IMR-90 (cell line): ENCODE measurements around the gene GABRB3. TPM values are rescaled to one million over a fixed set of nuclear protein-coding genes. Genes with fewer than 3 reads are reported as not detected.

Experiments
- ATAC-seq: fragments of 200-7000 bp; cut with Tn5 transposase; 2 replicates; pipeline ENCODE4 v1.9.1; 2020; ENCODE audit warnings: low read depth, mild to moderate bottlenecking, moderate library complexity
- BruUV-seq: library from RNA; stranded (reverse); fragments of 400-500 nt; replicated peaks from 2 replicates; lab custom pipeline; 2021; lab: Mats Ljungman, UMichigan
- CTCF ChIA-PET: fragments of 300-600 bp; formaldehyde crosslinking; extraction: SDS; loops from one replicate; lab custom pipeline; 2021; ENCODE audit warnings: antibody characterized with exemption; lab: Yijun Ruan, JAX
- POLR2A ChIA-PET: fragments of 300-600 bp; sonication (Branson Sonifier 250); formaldehyde crosslinking; loops from one replicate; lab custom pipeline; 2022; ENCODE audit warnings: antibody characterized with exemption; ENCODE audit not compliant: unreplicated experiment; lab: Charles Lee
- DNase-seq: peaks from one replicate; pipeline ENCODE4 v3.0.0; 2013
- H2AFZ ChIP-seq: replicated peaks from 2 replicates; pipeline ENCODE3; 2013; ENCODE audit warnings: low read length, mild to moderate bottlenecking; ENCODE audit not compliant: poor library complexity
- H2AK5ac ChIP-seq: 2 replicates; pipeline ENCODE4 v1.6.1; 2013; ENCODE audit warnings: low read depth, low read length, inconsistent platforms
- H2AK9ac ChIP-seq: replicated peaks from 2 replicates; pipeline ENCODE3; 2013; ENCODE audit warnings: mild to moderate bottlenecking, low read depth, low read length, moderate library complexity; ENCODE audit not compliant: poor library complexity
- H2BK120ac ChIP-seq: 2 replicates; pipeline ENCODE4 v1.6.1; 2013; ENCODE audit warnings: low read depth, low read length, inconsistent platforms
- H2BK15ac ChIP-seq: 3 replicates; pipeline ENCODE4 v1.6.1; 2013; ENCODE audit warnings: low read depth, low read length, inconsistent platforms
- H2BK20ac ChIP-seq: 2 replicates; pipeline ENCODE4 v1.6.1; 2013; ENCODE audit warnings: low read depth, mild to moderate bottlenecking, inconsistent platforms, low read length, moderate library complexity
- H2BK5ac ChIP-seq: 2 replicates; pipeline ENCODE4 v1.6.1; 2013; ENCODE audit warnings: mild to moderate bottlenecking, low read depth, low read length, inconsistent platforms; ENCODE audit not compliant: poor library complexity, severe bottlenecking
- H3K14ac ChIP-seq: replicated peaks from 2 replicates; pipeline ENCODE4 v1.6.1; 2013; ENCODE audit warnings: low read depth, low read length, inconsistent platforms
- H3K18ac ChIP-seq: 2 replicates; pipeline ENCODE4 v1.6.1; 2013; ENCODE audit warnings: low read depth, low read length, control low read depth
- H3K23ac ChIP-seq: 2 replicates; pipeline ENCODE4 v1.6.1; 2013; ENCODE audit warnings: low read depth, low read length, inconsistent platforms
- H3K27ac ChIP-seq: 2 replicates; pipeline ENCODE4 v1.5.1; 2013; ENCODE audit warnings: mild to moderate bottlenecking, control low read depth, low read length; ENCODE audit not compliant: insufficient read depth
- H3K27me3 ChIP-seq: 2 replicates; pipeline ENCODE4 v1.6.1; 2013; ENCODE audit warnings: low read length; ENCODE audit not compliant: control insufficient read depth, insufficient read depth
- H3K36me3 ChIP-seq: 2 replicates; pipeline ENCODE4 v1.6.1; 2013; ENCODE audit warnings: low read length, mixed read lengths; ENCODE audit not compliant: control insufficient read depth, insufficient read depth
- H3K4ac ChIP-seq: 2 replicates; pipeline ENCODE4 v1.6.1; 2013; ENCODE audit warnings: low read depth, low read length, inconsistent platforms
- H3K4me1 ChIP-seq: 2 replicates; pipeline ENCODE4 v1.6.1; 2013; ENCODE audit warnings: low read length, mixed read lengths; ENCODE audit not compliant: control insufficient read depth, insufficient read depth
- H3K4me2 ChIP-seq: 2 replicates; pipeline ENCODE4 v1.6.1; 2013; ENCODE audit warnings: low read depth, mild to moderate bottlenecking, control low read depth, low read length, moderate library complexity
- H3K4me3 ChIP-seq: 2 replicates; pipeline ENCODE4 v1.5.1; 2013; ENCODE audit warnings: low read depth, mild to moderate bottlenecking, control low read depth, low read length, moderate library complexity; ENCODE audit not compliant: insufficient read depth
- H3K56ac ChIP-seq: 2 replicates; pipeline ENCODE4 v1.6.1; 2013; ENCODE audit warnings: low read length, inconsistent platforms; ENCODE audit not compliant: insufficient read depth; ENCODE audit errors: extremely low read depth
- H3K79me1 ChIP-seq, 2 experiments: 2 replicates each; pipeline ENCODE4 v1.6.1; 2013; ENCODE audit warnings: low read length in 2 of 2, inconsistent platforms in 1 of 2, low read depth in 1 of 2
- H3K9ac ChIP-seq: 2 replicates; pipeline ENCODE4 v1.6.1; 2013; ENCODE audit warnings: low read depth, low read length, control low read depth
- H3K9me1 ChIP-seq: 2 replicates; pipeline ENCODE4 v1.6.1; 2013; ENCODE audit warnings: low read length, inconsistent platforms; ENCODE audit not compliant: insufficient read depth
- H3K9me3 ChIP-seq: 2 replicates; pipeline ENCODE4 v1.6.1; 2013; ENCODE audit warnings: low read length; ENCODE audit not compliant: control insufficient read depth, insufficient read depth
- H4K20me1 ChIP-seq: 2 replicates; pipeline ENCODE4 v1.6.1; 2013; ENCODE audit warnings: low read length, inconsistent platforms; ENCODE audit not compliant: insufficient read depth
- H4K5ac ChIP-seq: 2 replicates; pipeline ENCODE4 v1.6.1; 2013; ENCODE audit warnings: mild to moderate bottlenecking, low read depth, low read length, control low read depth
- H4K8ac ChIP-seq, 2 experiments: 2 replicates each; pipeline ENCODE4 v1.6.1; 2013; ENCODE audit warnings: low read depth in 2 of 2, low read length in 2 of 2, control low read depth in 1 of 2, inconsistent platforms in 1 of 2
- H4K91ac ChIP-seq: 2 replicates; pipeline ENCODE4 v1.6.1; 2013; ENCODE audit warnings: low read depth, low read length, inconsistent platforms; ENCODE audit not compliant: insufficient read depth
- BHLHE40 ChIP-seq: fragments of 150-350 bp; IDR thresholded peaks from 2 replicates; pipeline ENCODE4 v1.6.1; 2016; ENCODE audit warnings: mild to moderate bottlenecking, low read depth, low read length
- CEBPB ChIP-seq: IDR thresholded peaks from 2 replicates; pipeline ENCODE4 v1.6.1; 2012; ENCODE audit warnings: low read depth, low read length, improper control_type of control experiment
- CHD1 ChIP-seq: IDR thresholded peaks from 2 replicates; pipeline ENCODE4 v1.6.1; 2012; ENCODE audit warnings: low read depth, low read length, improper control_type of control experiment
- CTCF ChIP-seq: conservative IDR thresholded peaks from 2 replicates; pipeline ENCODE4 v1.5.1; 2012; ENCODE audit warnings: mild to moderate bottlenecking, low read depth, low read length, improper control_type of control experiment
- FOS ChIP-seq: fragments of 150-350 bp; IDR thresholded peaks from 2 replicates; pipeline ENCODE4 v1.6.1; 2016; ENCODE audit warnings: low read depth, low read length
- MAFK ChIP-seq: IDR thresholded peaks from 2 replicates; pipeline ENCODE4 v1.6.1; 2012; ENCODE audit warnings: low read depth, low read length, improper control_type of control experiment
- MAZ ChIP-seq: IDR thresholded peaks from 2 replicates; pipeline ENCODE4 v1.6.1; 2012; ENCODE audit warnings: low read depth, mild to moderate bottlenecking, low read length, improper control_type of control experiment, moderate library complexity, borderline replicate concordance
- MXI1 ChIP-seq: IDR thresholded peaks from 2 replicates; pipeline ENCODE4 v1.6.1; 2012; ENCODE audit warnings: low read depth, mild to moderate bottlenecking, low read length, moderate library complexity, borderline replicate concordance
- NFE2L2 ChIP-seq: fragments of 150-350 bp; IDR thresholded peaks from 2 replicates; pipeline ENCODE4 v1.6.1; 2016; ENCODE audit warnings: low read depth, mild to moderate bottlenecking, low read length
- RAD21 ChIP-seq: IDR thresholded peaks from 2 replicates; pipeline ENCODE4 v1.6.1; 2012; ENCODE audit warnings: low read length, improper control_type of control experiment
- RCOR1 ChIP-seq: IDR thresholded peaks from 2 replicates; pipeline ENCODE4 v1.6.1; 2012; ENCODE audit warnings: mild to moderate bottlenecking, low read length, improper control_type of control experiment; ENCODE audit not compliant: insufficient replicate concordance
- RFX5 ChIP-seq: IDR thresholded peaks from 2 replicates; pipeline ENCODE4 v1.8.0; 2012; ENCODE audit warnings: low read depth, mild to moderate bottlenecking, low read length, moderate library complexity
- SMC3 ChIP-seq: fragments of 150-350 bp; IDR thresholded peaks from 2 replicates; pipeline ENCODE4 v1.6.1; 2016; ENCODE audit warnings: low read depth, mild to moderate bottlenecking, antibody characterized with exemption, low read length, moderate library complexity
- WGBS, 2 experiments: methylation state at CpG; one replicate each; pipeline versions ENCODE4 v1.1.5 to v1.1.7; 2013; ENCODE audit warnings: missing lambda C conversion rate in 2 of 2; ENCODE audit not compliant: insufficient read length in 1 of 2; ENCODE audit errors: extremely low coverage in 2 of 2; 5-methylcytosine and 5-hydroxymethylcytosine counted together
- dilution Hi-C: fragments of 300-500 bp; cut with HindIII; formaldehyde crosslinking; loops from one replicate; pipeline ENCODE4 v1.14.3; 2018; ENCODE audit warnings: low sequenced_read_pairs; ENCODE audit not compliant: unreplicated experiment
- in situ Hi-C: fragments of 300-500 bp; cut with MboI; formaldehyde crosslinking; loops from 3 replicates; pipeline ENCODE4 v1.14.3; 2019; ENCODE audit warnings: low sequenced_read_pairs, inconsistent platforms, mixed read lengths
- intact Hi-C: fragments of 100-400 bp; cut with micrococcal nuclease; formaldehyde crosslinking; loops from 2 replicates; pipeline ENCODE4 v1.10.0; 2022
- polyA plus RNA-seq, 3 experiments: library from polyadenylated mRNA; depleted of rRNA; stranded (reverse); fragments of >200 nt; gene quantifications; 2 replicates each; pipeline ENCODE4 v1.2.3, GENCODE V29; 2012; ENCODE audit warnings: low replicate concordance in 1 of 3
- total RNA-seq: library from RNA; depleted of rRNA; stranded (reverse); fragments of >200 nt; gene quantifications from 2 replicates; pipeline ENCODE4 v1.2.3, GENCODE V29; 2012
- TF ChIP-seq, protein P1 (sequence below): fragments of 150-350 bp; IDR thresholded peaks from 2 replicates; pipeline ENCODE4 v1.6.1; 2017; ENCODE audit warnings: mild to moderate bottlenecking, antibody characterized with exemption, low read length, low read depth
- TF ChIP-seq, protein P2 (sequence below): fragments of 150-350 bp; IDR thresholded peaks from 2 replicates; pipeline ENCODE4 v1.6.1; 2016; ENCODE audit warnings: low read depth, mild to moderate bottlenecking, low read length, moderate library complexity, borderline replicate concordance

GABRB3 gene
- total and polyA plus RNA-seq, 2 of the 4 experiments (the other 2 are of a cell fraction), result 0.36 to 0.54 TPM

DNA sequence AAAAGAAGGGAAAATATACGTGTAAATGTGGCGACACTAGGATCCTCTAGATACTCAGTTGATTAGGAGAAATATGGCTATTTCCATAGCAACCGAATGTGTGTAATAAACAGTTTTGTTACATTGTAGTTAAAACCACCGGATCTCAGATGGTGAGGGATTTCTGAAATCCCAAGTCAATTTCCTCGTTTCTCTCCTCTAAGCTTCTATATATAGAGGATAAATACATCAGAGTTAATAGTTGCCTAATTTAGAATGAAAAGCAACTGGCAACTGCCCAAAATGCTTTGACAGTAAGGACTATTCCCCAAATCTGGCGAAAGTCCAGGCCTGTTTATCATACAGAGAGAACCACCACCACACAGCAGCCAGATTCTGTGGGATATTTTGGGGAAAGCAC is 112.6 kb downstream of the GABRB3 start:
- Histone ChIP-seq H3K9me3 (peaks cover 21% of the 10 kb centered on the region), H4K20me1 (no peaks in the 10 kb centered on the region), H3K9ac (no peak overlapping the region), H2BK120ac (no peak overlapping the region), H3K27ac (no peak overlapping the region), H3K4me3 (no peak overlapping the region), H3K56ac (no peak overlapping the region), H2AFZ (no peak overlapping the region), H3K14ac (no peak overlapping the region), H2BK15ac (no peak overlapping the region), H2BK5ac (no peak overlapping the region), H3K4me1 (no peaks in the 10 kb centered on the region), H3K79me1 (no peaks in the 10 kb centered on the region), H4K91ac (no peak overlapping the region), H3K4ac (no peak overlapping the region), H2BK20ac (no peak overlapping the region), H4K8ac (no peak overlapping the region), H2AK5ac (no peak overlapping the region), H3K9me1 (no peaks in the 10 kb centered on the region), H2AK9ac (no peak overlapping the region), H3K27me3 (no peaks in the 10 kb centered on the region), H3K23ac (no peak overlapping the region), H3K4me2 (no peak overlapping the region), H3K36me3 (no peaks in the 10 kb centered on the region), H3K18ac (no peak overlapping the region), H4K5ac (no peak overlapping the region)
- DNase-seq, result no peak
- no peak for ATAC-seq
- dilution Hi-C loops (no loop called here), in situ Hi-C loops (no loop called here), intact Hi-C loops (no loop called here)
- no TSS peak for BruUV-seq
- ChIA-PET POLR2A (no interaction called here), CTCF (no interaction called here)
- TF ChIP-seq, protein P1, sequence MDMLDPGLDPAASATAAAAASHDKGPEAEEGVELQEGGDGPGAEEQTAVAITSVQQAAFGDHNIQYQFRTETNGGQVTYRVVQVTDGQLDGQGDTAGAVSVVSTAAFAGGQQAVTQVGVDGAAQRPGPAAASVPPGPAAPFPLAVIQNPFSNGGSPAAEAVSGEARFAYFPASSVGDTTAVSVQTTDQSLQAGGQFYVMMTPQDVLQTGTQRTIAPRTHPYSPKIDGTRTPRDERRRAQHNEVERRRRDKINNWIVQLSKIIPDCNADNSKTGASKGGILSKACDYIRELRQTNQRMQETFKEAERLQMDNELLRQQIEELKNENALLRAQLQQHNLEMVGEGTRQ, result no peak
- no peak for TF ChIP-seq CTCF
- TF ChIP-seq RFX5, result no peak
- TF ChIP-seq MAZ, result no peak
- TF ChIP-seq RCOR1, result no peak
- TF ChIP-seq CEBPB, result no peak
- TF ChIP-seq RAD21, result no peak
- no peak for TF ChIP-seq MAFK
- TF ChIP-seq BHLHE40, result no peak
- TF ChIP-seq MXI1, result no peak
- TF ChIP-seq CHD1, result no peak
- TF ChIP-seq FOS, result no peak
- TF ChIP-seq, protein P2, sequence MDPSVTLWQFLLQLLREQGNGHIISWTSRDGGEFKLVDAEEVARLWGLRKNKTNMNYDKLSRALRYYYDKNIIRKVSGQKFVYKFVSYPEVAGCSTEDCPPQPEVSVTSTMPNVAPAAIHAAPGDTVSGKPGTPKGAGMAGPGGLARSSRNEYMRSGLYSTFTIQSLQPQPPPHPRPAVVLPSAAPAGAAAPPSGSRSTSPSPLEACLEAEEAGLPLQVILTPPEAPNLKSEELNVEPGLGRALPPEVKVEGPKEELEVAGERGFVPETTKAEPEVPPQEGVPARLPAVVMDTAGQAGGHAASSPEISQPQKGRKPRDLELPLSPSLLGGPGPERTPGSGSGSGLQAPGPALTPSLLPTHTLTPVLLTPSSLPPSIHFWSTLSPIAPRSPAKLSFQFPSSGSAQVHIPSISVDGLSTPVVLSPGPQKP, result no peak
- TF ChIP-seq NFE2L2, result no peak
- TF ChIP-seq SMC3, result no peak
- no CpG with 5 or more reads among the region's 6 CpGs for WGBS, 2 experiments
